Fibroblast of skin of left biceps (primary cell): ENCODE results near the gene CEP97.

Source experiments
- DNase-seq, 2 experiments: peaks; one replicate each; pipeline ENCODE4 v3.0.0-alpha.2; 2013; ENCODE audit warnings: low read depth in 2 of 2

The CEP97 gene

GRCh38 chr3:101816215-101817149, 92.1 kb downstream of the CEP97 start:
- DNase-seq = no peak

- no peak for DNase-seq
These were observed 93.6 kb downstream of the CEP97 start for GRCh38 chr3:101817992-101818391.

- no peak for DNase-seq
These were observed 95.3 kb downstream of the CEP97 start for GRCh38 chr3:101819649-101820206.
